DMS53 (cell line): Measurements from ENCODE around the gene EDNRA.
A peak's percentile ranks its signal among the peaks of the same experiment; 100 is the strongest.

Source experiments
- DNase-seq: peaks from one replicate; lab custom pipeline; 2025; lab: John Stamatoyannopoulos, UW

EDNRA gene

GRCh38 chr4:147480891-147481576 lies at the start of gene EDNRA:
Gene EDNRA (plus strand): TSS chr4:147481097. CDS start chr4:147485682, 4,585 bp downstream.
- DNase-seq, result peak; percentile 40

GRCh38 chr4:147434370-147434769 lies 46.5 kb upstream of the EDNRA start:
- peak; percentile 28 for DNase-seq

GRCh38 chr4:147440442-147440841 lies 40.5 kb upstream of the EDNRA start:
- no peak for DNase-seq

GRCh38 chr4:147447786-147448185 lies 33.1 kb upstream of the EDNRA start:
- peak; percentile 15 for DNase-seq

GRCh38 chr4:147453561-147454141 lies 27.2 kb upstream of the EDNRA start:
- peak; percentile 68 for DNase-seq

GRCh38 chr4:147456706-147457105 lies 24.2 kb upstream of the EDNRA start:
- no peak for DNase-seq

- no peak for DNase-seq
These were observed 19.7 kb upstream of the EDNRA start for GRCh38 chr4:147461161-147461560.

- no peak for DNase-seq
These were observed 17.8 kb upstream of the EDNRA start for GRCh38 chr4:147463065-147463464.

- no peak for DNase-seq
These were observed 15.4 kb upstream of the EDNRA start for GRCh38 chr4:147465461-147465860.

GRCh38 chr4:147477439-147477838 lies 3.5 kb upstream of the EDNRA start:
- DNase-seq, result no peak

GRCh38 chr4:147479376-147479775 lies 1.5 kb upstream of the EDNRA start:
- no peak for DNase-seq

- no peak for DNase-seq
These were observed 1.1 kb upstream of the EDNRA start for GRCh38 chr4:147479786-147480185.

GRCh38 chr4:147480502-147480890 lies 401 bp upstream of the EDNRA start:
- no peak for DNase-seq

GRCh38 chr4:147481577-147482109 lies 746 bp downstream of the EDNRA start:
- DNase-seq, result no peak

- no peak for DNase-seq
These were observed 1.4 kb downstream of the EDNRA start for GRCh38 chr4:147482281-147482680.

- no peak for DNase-seq
These were observed 4.3 kb downstream of the EDNRA start for GRCh38 chr4:147485167-147485566.

- DNase-seq, result no peak
These were observed 6.7 kb downstream of the EDNRA start for GRCh38 chr4:147487616-147488015.

- DNase-seq, result no peak
These were observed 7.7 kb downstream of the EDNRA start for GRCh38 chr4:147488556-147488955.

- no peak for DNase-seq
These were observed 10.2 kb downstream of the EDNRA start for GRCh38 chr4:147491086-147491485.

GRCh38 chr4:147492306-147492705 lies 11.4 kb downstream of the EDNRA start:
- no peak for DNase-seq

GRCh38 chr4:147492761-147493160 lies 11.9 kb downstream of the EDNRA start:
- no peak for DNase-seq

GRCh38 chr4:147493307-147493706 lies 12.4 kb downstream of the EDNRA start:
- DNase-seq, result no peak

- no peak for DNase-seq
These were observed 13.4 kb downstream of the EDNRA start for GRCh38 chr4:147494301-147494700.

- DNase-seq, result no peak
These were observed 15.6 kb downstream of the EDNRA start for GRCh38 chr4:147496500-147496899.
